A549 (cell line): ENCODE results near the gene TMEM266.

ENCODE experiments used
- CHD4 ChIP-seq: fragments of 200-600 bp; sonication (generic); IDR thresholded peaks from 2 replicates; pipeline ENCODE4 v1.6.1; 2016; ENCODE audit warnings: antibody characterized with exemption, mild to moderate bottlenecking, borderline replicate concordance
- CTCF ChIP-seq: fragments of >200 bp; sonication (Bioruptor Twin); formaldehyde crosslinking; IDR thresholded peaks from 3 replicates; pipeline ENCODE4 v1.5.1; 2016
- GATA3 ChIP-seq: IDR thresholded peaks from 2 replicates; pipeline ENCODE4 v1.6.1; 2012; ENCODE audit warnings: borderline replicate concordance
- JUN ChIP-seq, 2 experiments: fragments of >200 bp; sonication (Bioruptor Twin); formaldehyde crosslinking; IDR thresholded peaks; 2 replicates in 1 of 2; 3 replicates in 1 of 2; pipeline ENCODE4 v1.6.1; 2016 to 2017
- KDM1A ChIP-seq: fragments of 200-600 bp; sonication (generic); IDR thresholded peaks from 2 replicates; pipeline ENCODE4 v1.6.1; 2016; ENCODE audit warnings: low read depth, mild to moderate bottlenecking
- KDM5A ChIP-seq: fragments of 200-600 bp; sonication (generic); IDR thresholded peaks from 2 replicates; pipeline ENCODE4 v1.6.1; 2016; ENCODE audit warnings: antibody characterized with exemption, mild to moderate bottlenecking
- PHF8 ChIP-seq: fragments of 200-600 bp; sonication (generic); IDR thresholded peaks from 2 replicates; pipeline ENCODE4 v1.6.1; 2016; ENCODE audit warnings: low read depth, mild to moderate bottlenecking, antibody characterized with exemption, moderate library complexity, borderline replicate concordance
- POLR2A ChIP-seq: IDR thresholded peaks from 2 replicates; pipeline ENCODE4 v1.6.1; 2012; ENCODE audit warnings: mild to moderate bottlenecking, low read length
- POLR2AphosphoS2 ChIP-seq: conservative IDR thresholded peaks from 2 replicates; pipeline ENCODE4 v1.6.1; 2012; ENCODE audit warnings: low read length, improper control_type of control experiment, inconsistent platforms
- RAD21 ChIP-seq, 2 experiments: fragments of >200 bp in 1 of 2; sonication (Bioruptor Twin) in 1 of 2; formaldehyde crosslinking in 1 of 2; IDR thresholded peaks in 1 of 2; conservative IDR thresholded peaks in 1 of 2; 2 replicates in 1 of 2; 3 replicates in 1 of 2; pipeline ENCODE4 v1.6.1; 2012 to 2018; ENCODE audit warnings: inconsistent platforms in 1 of 2
- RARB ChIP-seq: fragments of 250-450 bp; sonication (Bioruptor Pico); IDR thresholded peaks from 2 replicates; pipeline ENCODE4 v1.8.0; 2021; ENCODE audit warnings: mild to moderate bottlenecking, moderate library complexity
- RFX5 ChIP-seq: fragments of 450-650 bp; IDR thresholded peaks from 2 replicates; pipeline ENCODE4 v1.7.1; 2014; ENCODE audit warnings: antibody characterized with exemption, mild to moderate bottlenecking, moderate library complexity
- TF ChIP-seq, protein P1 (sequence below): IDR thresholded peaks from 2 replicates; pipeline ENCODE4 v1.6.1; 2012

DNA sequence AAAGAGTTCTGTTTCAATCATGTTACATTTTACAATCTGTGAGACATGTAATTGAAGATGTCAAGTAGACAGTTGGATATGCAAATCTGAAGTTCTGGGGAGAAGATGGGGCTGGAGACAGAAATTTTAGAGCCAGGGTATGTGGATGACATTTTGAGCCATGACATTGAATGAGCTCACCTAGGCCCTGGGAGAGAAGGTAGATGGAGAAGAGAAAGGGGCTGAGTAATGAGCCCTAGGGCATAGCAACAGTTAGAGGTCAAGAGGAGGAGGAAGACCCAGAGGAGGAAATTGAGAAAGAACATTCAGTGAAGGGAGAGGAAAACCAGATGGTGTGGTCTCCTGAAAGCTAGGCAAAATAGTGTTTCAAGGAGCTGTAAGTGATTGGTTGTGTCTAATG lies 15.3 kb downstream of the TMEM266 start:
- TF ChIP-seq CHD4 (no peak), POLR2A (no peak), CTCF (no peak), GATA3 (no peak), KDM1A (no peak), RFX5 (no peak), PHF8 (no peak), KDM5A (no peak), RAD21 (conservative IDR thresholded peaks at IDR 0.05 in 1 of 2, IDR thresholded peaks at IDR 0.05 in 1 of 2) (no peak), POLR2AphosphoS2 (no peak), RARB (no peak), JUN (IDR thresholded peaks at IDR 0.05) (no peak)
- TF ChIP-seq, protein P1, sequence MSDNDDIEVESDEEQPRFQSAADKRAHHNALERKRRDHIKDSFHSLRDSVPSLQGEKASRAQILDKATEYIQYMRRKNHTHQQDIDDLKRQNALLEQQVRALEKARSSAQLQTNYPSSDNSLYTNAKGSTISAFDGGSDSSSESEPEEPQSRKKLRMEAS = no peak
